Measurements from ENCODE around the gene L3MBTL3. TPM values are rescaled to one million over a fixed set of nuclear protein-coding genes. Genes with fewer than 3 reads are reported as not detected.

L3MBTL3 gene
- total RNA-seq, 1 experiment from 2014 or later: 31.5 TPM

- POLR2A ChIA-PET: no interaction called here
- BruUV-seq (replicated peaks): no TSS peak
- H3K9me3 ChIP-seq (ENCODE audit: control insufficient read depth in 1 of 2, insufficient read depth in 1 of 2, low read depth in 1 of 2, low read length in 2 of 2): no peaks in the 10 kb centered on the region
- no peaks in the 10 kb centered on the region for H3K79me2 ChIP-seq (ENCODE audit: insufficient read depth, low read length)
- H3K4me2 ChIP-seq (ENCODE audit: low read length): no peak overlapping the region
- no peak for ATAC-seq
- no peak for DNase-seq (ENCODE audit: low read depth, low spot score)
- no peaks in the 10 kb centered on the region for H3K36me3 ChIP-seq (ENCODE audit: control insufficient read depth in 1 of 2, insufficient read depth in 2 of 2, low read length in 2 of 2)
- no peaks in the 10 kb centered on the region for H3K27me3 ChIP-seq (ENCODE audit: insufficient read depth, low read length)
- H3K27ac ChIP-seq (ENCODE audit: low read depth, low read length): no peak overlapping the region
- no peaks in the 10 kb centered on the region for H3K4me1 ChIP-seq (ENCODE audit: control insufficient read depth in 1 of 2, insufficient read depth in 2 of 2, low read length in 2 of 2)
- H3K4me3 ChIP-seq (replicated peaks in 1 of 2; ENCODE audit: low read depth in 1 of 2, low read length in 2 of 2): no peak overlapping the region
- CTCF ChIA-PET: no interaction called here
- RAD21 ChIA-PET (ENCODE audit: low non-redundant PET in 1 of 2, low total read pairs in 2 of 2, uncharacterized antibody in 2 of 2, unreplicated experiment in 2 of 2): no interaction called here
- intact Hi-C loops (cut with micrococcal nuclease): no loop called here
- H2AFZ ChIP-seq (ENCODE audit: low read depth, low read length, poor library complexity, severe bottlenecking): no peak overlapping the region
- no peak for TF ChIP-seq JUND (IDR thresholded peaks at IDR 0.05)
- no peak for TF ChIP-seq MAX (IDR thresholded peaks at IDR 0.05)
- TF ChIP-seq REST (IDR thresholded peaks at IDR 0.05; ENCODE audit: low read depth): no peak
- TF ChIP-seq TCF7L2 (IDR thresholded peaks at IDR 0.05; ENCODE audit: borderline replicate concordance, extremely low read depth, insufficient read depth, insufficient read length): no peak
- no peak for TF ChIP-seq SP1 (IDR thresholded peaks at IDR 0.05; ENCODE audit: low read depth)
- H4K20me1 ChIP-seq (ENCODE audit: insufficient read depth): no peaks in the 10 kb centered on the region
- H3K9me2 ChIP-seq (ENCODE audit: insufficient read depth): no peaks in the 10 kb centered on the region
- no peak overlapping the region for H3K9ac ChIP-seq (ENCODE audit: low read length)
Observed at GRCh38 chr6:130127195-130127594, 108.8 kb downstream of the L3MBTL3 start.

GRCh38 chr6:130128326-130128725 is 109.9 kb downstream of the L3MBTL3 start:
- H3K4me2 ChIP-seq (ENCODE audit: low read length): no peak overlapping the region
- no peaks in the 10 kb centered on the region for H4K20me1 ChIP-seq (ENCODE audit: insufficient read depth)
- intact Hi-C loops (cut with micrococcal nuclease): no loop called here
- H3K9ac ChIP-seq (ENCODE audit: low read length): no peak overlapping the region
- no peak for ATAC-seq
- no peaks in the 10 kb centered on the region for H3K79me2 ChIP-seq (ENCODE audit: insufficient read depth, low read length)
- H3K9me2 ChIP-seq (ENCODE audit: insufficient read depth): no peaks in the 10 kb centered on the region
- no peak overlapping the region for H3K27ac ChIP-seq (ENCODE audit: low read depth, low read length)
- H3K4me1 ChIP-seq (ENCODE audit: control insufficient read depth in 1 of 2, insufficient read depth in 2 of 2, low read length in 2 of 2): no peaks in the 10 kb centered on the region
- H2AFZ ChIP-seq (ENCODE audit: low read depth, low read length, poor library complexity, severe bottlenecking): no peak overlapping the region
- TF ChIP-seq POLR2AphosphoS5 (IDR thresholded peaks at IDR 0.05; ENCODE audit: low read depth, low read length) (no peak), EZH2 (IDR thresholded peaks at IDR 0.05) (no peak), ELF1 (IDR thresholded peaks at IDR 0.05; ENCODE audit: borderline replicate concordance, low read depth) (no peak)
- H3K27me3 ChIP-seq (ENCODE audit: insufficient read depth, low read length): no peaks in the 10 kb centered on the region
- no peak overlapping the region for H3K4me3 ChIP-seq (replicated peaks in 1 of 2; ENCODE audit: low read depth in 1 of 2, low read length in 2 of 2)
- no peaks in the 10 kb centered on the region for H3K36me3 ChIP-seq (ENCODE audit: control insufficient read depth in 1 of 2, insufficient read depth in 2 of 2, low read length in 2 of 2)
- BruUV-seq (replicated peaks): no TSS peak
- H3K9me3 ChIP-seq (ENCODE audit: control insufficient read depth in 1 of 2, insufficient read depth in 1 of 2, low read depth in 1 of 2, low read length in 2 of 2): no peaks in the 10 kb centered on the region
- no peak for DNase-seq (ENCODE audit: low read depth, low spot score)
- CTCF ChIA-PET: no interaction called here
- POLR2A ChIA-PET: no interaction called here
- RAD21 ChIA-PET (ENCODE audit: low non-redundant PET in 1 of 2, low total read pairs in 2 of 2, uncharacterized antibody in 2 of 2, unreplicated experiment in 2 of 2): no interaction called here

Measured in HCT116 (cell line).